ENCODE measurements around the gene CCSER1.

The CCSER1 gene

DNA sequence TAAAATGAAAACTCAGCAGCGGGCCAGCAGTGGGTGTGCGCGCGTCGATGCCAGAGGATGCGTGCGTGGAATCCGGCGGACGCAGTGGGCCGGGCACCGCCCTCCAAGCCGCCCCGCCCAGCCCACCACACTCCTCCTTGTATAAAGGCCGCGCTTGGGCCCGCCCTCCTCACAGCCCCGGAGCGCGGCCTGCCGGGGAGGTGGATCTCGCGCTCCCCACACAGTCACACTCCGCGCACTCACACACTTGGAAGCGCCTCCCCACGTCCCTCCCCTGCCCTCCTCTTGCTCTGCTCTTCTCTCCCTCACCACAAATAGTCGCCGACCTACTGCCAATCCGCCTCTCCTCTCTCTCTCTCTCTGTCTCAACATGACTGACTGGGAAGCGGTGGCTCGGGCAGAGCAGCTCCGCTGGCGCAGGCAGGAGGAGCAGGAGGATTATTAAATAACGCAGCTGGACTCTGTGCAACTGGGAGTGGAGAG, at the start of gene CCSER1:
Gene CCSER1, plus strand, starts transcription at position 172 of the 483 bp plus-strand sequence.
- DNase-seq (ENCODE audit: low read depth) = peak; percentile 54

DNA sequence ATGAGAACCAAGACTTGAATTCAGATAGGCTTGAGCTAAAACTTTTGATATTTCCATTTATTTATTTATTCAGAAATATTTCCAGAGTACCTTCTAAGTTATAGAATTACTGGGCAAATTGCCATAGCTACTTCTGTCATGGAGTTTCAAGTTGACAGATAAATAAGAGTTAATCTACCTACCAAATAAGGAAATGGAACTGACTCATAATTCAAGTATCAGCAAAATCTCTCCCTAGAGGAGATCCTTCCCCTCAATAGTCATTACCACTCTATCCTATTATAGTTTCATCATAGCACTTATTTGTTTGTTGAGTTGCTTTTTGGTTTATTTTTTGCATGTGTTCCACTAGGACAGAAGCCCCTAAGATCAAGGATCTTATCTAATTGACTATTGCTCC, 48.8 kb upstream of the CCSER1 start:
- peak; percentile 43 for DNase-seq (ENCODE audit: low read depth)

DNA sequence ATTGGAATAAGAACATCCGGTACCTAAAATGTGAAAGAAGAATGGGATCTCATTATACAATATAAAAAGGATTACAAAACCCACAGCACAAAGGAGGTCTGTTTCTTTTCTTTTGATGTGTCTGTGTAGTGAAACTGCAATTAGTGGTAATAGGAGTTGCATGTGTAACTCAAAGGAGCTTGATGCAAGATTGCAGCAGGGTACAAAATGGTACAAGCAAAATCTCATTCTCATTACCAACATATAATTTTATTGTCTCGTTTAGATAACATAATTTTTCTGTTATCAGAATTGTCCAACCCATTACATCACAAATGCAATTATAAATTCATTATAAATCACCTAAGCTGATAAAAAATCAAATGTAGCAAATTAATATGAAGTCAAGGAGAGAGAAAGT, 47.1 kb upstream of the CCSER1 start:
- no peak for DNase-seq (ENCODE audit: low read depth)

DNA sequence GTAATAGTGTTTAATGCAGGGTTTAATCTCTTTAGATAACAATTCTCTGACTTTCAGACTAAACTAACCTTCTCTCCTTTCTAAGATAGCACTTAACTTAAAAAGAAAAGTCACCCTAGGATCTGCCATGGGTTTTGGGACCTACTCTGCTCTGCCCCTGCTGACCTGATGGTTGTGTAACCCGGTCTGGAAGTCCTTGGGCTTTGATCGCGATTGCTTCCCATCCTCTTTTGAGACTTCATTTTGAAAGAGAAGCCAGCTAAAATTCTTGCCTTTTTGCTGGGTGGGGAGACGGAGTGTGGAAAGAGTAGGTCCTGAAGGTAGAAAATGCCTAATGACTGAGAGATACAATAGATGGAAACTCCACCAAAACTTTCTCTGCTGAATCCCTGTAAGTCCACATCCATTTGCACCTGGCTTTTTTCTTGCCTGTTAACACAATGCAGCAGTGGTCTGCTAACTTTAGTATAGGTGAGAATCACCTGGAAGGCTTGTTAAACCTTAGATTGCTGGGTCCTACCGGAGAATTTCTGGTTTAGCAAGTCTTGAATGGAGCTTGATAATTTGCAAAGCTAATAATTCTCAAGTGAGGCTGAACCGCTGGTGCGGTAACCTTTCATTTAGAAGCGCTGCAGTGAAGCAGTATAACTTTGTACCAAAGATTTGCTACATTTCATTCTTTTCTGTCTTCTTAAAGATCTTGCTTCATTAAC, 45.6 kb upstream of the CCSER1 start:
- DNase-seq (ENCODE audit: low read depth) = no peak

DNA sequence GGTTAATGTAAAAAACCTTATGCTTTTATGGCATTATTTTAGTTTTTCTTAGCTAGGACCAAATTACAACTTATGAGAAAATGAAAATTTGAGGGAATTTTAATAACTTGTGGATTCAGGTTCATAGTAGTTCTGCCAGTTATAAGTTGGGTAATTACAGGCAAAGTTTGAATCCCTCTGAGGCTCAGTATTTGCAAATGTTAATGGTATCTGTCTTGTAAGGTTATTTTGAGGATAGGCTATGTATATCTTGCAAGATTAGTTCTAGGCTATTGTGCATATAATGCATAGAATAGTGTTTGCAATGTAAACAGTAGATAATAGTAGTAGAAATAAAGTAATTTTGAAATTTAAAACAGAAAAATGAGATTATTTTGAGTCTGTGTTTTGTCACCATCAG, 44.7 kb upstream of the CCSER1 start:
- no peak for DNase-seq (ENCODE audit: low read depth)

DNA sequence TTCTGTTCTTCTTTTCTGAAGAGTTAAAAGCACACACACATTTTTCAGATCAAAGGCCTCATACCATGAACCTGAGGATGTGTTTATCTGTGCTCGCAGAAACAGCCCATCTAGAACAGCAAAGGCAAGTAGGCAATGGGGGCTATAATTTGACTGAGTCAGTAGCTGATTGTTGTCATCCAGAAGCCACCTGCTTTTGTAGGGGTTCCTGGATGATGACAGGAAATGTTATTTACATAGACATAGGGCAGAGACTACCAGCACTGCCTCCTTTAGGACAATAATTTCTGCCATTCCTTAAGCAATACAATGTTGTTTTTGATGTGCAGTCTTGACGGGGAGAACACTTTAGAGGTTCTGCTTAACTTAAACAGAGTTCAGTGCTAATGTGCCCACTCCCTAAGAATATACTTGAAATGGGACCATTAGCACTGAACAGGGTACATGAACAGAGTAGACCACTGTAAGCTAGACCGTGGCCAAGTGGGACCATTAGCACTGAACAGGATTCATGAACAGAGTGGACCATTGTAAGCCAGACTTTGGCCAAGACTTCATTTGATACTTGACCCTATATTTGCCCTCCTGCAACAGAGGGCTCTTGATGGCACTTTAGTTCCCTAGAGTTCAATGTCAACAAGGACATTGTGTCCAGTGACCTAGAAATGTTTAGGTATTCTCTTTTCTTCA, 42.8 kb upstream of the CCSER1 start:
- no peak for DNase-seq (ENCODE audit: low read depth)

DNA sequence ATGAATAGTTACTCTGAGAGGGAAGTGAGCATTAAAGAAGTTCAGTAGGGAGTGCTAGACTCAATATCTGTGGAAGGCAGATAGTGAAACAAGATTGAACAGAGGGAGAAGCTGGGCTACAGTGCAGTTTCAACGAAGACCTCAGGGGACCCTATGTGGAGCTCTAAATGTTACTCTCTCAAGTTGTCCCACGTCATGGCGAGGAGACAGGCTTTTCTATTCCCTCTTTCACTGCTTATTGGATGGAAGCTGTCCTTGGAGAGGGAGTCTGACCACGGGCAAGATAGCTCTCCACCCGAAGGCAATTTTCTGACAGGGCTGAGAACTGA, 42.3 kb upstream of the CCSER1 start:
- no peak for DNase-seq (ENCODE audit: low read depth)

DNA sequence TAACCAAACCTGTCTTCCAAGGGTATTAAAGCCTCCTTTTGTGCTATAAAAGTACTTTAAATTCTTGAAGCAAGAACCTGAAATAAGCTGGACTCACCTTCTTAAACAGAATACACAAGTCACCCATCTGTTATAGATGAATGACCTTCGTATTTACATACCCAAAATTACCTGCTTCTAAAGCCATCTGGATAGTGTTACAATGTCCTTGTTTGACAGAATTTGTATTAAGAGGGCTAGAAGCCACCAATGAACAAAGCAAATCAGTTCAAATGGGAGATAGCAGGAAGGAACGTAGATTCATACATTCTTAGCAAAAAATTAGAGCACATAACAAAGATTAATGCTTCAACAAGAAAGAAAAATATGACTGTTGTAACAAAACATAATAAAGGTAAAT, 33.7 kb upstream of the CCSER1 start:
- no peak for DNase-seq (ENCODE audit: low read depth)

DNA sequence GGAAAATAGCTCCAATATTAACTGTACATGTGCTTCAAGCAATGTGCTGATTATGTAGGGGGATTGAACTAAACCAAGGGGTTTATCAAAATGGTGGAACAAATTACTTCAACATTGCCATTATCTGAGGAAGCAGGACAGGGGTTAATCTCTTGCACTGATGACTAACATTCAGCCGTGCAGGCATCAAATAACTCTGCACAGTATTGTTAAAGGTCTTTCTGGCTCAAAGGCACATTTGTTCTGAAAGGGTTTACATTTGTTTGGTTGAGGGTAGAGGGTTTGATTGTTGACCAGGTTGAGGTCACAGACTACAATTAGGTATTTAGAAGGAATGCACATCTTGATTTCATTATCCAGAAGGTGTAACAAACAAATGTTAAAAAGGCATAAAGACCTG, 32.2 kb upstream of the CCSER1 start:
- DNase-seq (ENCODE audit: low read depth) = peak; percentile 27

DNA sequence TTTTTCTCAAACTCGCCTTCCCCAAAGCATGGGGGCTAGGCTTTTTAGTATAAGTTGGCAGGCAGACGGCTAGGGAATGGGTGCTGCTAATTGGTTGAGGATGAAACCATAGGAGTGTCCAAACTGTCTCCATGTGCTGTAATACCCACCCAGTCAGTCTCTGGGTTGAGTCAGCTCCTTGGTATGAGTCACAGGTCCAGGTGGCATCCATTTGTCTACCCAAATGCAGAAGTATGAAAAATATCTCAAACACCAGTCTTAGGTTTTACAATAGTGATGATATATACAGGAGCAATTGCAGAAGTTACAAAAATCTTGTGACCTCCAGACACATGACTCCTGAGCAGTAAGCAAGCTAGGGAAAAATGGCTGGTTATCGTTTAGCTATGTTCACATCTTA, 27.4 kb upstream of the CCSER1 start:
- peak; percentile 18 for DNase-seq (ENCODE audit: low read depth)

DNA sequence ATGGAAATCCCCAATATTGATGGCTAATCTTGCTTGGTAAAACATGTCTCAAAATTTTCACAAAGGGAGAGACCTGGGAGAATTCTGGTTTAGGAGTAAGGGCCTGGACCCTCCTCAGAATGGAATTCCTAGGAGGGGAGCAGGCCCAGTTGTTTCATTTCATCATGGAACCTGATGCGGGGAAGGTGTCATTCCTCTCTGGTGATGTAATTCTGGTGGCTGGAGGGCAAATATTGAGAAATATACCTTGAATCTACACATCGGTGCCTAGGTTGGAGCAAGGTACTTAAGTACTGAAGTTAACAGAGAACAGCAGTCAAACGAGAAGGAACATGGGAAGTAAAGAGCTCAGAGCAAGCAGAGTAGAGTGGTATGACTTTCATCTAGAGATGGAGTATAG, 23.2 kb upstream of the CCSER1 start:
- DNase-seq (ENCODE audit: low read depth) = no peak

DNA sequence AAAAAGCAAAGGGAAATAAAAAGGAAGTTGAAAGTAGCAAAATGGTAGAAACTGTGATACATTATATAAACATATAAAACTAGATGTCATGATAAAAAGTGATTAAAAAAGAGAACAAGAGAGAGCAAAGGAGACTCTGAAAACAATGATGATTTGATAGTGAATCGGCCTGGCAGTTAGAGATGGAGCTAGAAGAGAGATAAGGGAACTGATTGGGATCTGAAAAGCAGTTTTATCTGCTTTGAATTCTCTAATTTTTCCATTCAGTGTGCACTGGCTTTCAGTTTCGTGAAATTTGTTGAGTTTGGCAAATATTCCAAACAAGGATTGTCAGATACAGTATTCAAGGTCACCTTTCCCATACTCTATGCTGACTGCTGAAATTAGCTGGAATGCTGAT, 21.9 kb upstream of the CCSER1 start:
- no peak for DNase-seq (ENCODE audit: low read depth)

DNA sequence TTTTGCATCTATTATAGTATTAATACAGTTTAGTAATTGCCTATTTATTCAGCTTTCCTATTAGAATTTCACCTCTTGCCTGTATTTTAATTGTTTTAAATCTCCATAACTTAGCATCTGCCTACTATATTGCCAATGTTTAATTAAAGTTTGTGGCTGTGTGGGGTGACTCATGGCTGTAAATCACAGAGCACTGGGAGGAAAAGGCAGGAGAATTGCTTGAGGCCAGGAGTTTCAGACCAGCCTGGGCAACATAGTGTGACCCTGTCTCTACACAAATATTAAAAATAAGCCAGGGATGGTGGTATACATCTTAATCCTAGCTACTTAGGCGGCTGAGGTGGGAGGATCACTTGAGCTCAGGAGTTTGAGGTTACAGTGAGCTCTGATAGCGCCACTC, 14.5 kb upstream of the CCSER1 start:
- no peak for DNase-seq (ENCODE audit: low read depth)

DNA sequence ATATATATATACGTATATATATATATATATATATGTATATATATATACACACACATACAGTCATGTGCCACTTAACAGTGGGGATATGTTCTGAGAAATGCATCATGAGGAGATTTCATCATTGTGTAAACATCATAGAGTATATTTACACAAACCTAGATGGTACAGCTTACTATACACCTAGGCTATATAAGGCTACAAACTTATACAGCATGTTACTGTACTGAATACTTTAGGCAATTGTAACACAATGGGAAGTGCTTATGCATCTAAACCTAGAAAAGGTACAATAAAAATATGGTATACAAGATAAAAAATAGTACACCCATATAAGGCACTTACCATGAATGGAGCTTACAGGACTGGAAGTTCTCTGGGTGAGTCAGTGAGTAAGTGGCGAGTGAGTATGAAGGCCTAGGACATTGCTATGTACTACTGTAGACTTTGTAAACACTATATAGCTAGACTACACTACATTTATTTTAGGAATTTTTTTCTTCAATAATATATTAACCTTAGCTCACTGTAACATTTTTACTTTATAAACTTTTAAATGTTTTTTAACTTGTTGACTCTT, 13.2 kb upstream of the CCSER1 start:
- DNase-seq (ENCODE audit: low read depth) = peak; percentile 29

DNA sequence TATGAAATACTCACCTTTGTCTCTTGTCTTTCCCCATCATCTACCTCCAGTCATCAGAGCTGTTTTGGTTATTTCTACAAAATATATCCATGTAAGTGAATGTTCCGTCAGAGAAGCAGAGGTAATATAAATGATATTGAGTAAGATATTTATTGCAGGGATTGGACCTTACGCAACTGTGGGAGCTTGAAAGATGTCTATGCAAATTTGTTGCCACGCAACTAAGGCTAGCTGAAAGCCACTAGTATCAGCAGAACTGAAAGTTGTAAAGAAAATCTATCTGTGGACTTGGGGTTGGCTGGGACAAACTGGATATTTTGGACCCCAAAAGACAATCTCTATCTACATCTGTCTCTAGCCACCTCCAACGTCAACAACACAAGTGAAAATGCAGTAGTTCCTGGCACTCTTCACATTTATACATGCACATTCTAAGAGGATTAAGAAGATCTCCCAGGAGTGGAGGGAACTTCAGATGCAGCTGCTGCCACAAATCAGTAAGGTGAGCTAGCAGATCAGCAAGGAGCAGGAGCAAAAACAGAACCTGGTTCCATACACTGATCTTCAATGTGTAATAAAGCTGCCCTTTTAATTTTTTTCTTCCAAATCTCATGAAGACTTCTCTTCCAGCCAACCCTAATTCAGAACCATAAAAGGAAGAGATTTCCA, 8.5 kb upstream of the CCSER1 start:
- no peak for DNase-seq (ENCODE audit: low read depth)

DNA sequence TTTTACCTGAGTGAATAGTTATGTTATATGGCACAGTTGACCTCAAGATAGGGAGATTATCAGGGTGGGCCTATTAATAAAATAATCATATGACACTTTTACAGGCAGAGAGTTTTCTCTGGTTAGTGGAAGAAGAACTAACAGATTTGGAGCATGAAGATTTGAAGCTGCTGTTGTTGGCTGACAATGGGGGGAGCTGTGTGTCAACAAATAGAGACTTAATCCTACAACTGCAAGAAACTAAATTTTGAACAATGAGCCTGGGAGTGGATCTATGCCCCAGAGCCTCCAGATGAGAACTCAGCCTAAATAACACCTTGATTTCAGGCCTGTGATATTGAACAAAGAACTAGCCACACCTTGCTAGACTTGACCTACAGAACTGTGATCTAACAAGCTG, 7.2 kb upstream of the CCSER1 start:
- no peak for DNase-seq (ENCODE audit: low read depth)

DNA sequence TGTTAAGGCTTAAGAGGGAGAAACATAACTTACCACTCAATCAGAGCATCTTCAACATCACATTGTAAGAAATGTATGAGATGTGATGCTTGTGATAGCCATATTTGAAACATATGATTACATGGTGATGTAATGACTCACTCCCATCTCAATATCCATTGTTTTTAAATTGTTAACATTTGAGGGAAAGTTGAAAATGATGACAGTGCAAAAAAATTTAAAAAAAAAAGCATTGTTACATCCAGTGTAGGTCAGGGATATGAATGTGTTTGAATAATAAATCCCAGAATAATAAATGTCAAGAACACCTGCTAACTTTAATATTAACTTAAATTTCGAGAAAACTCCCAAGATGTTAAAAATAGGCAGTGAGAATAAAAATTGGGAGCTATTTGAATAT, 6.4 kb upstream of the CCSER1 start:
- DNase-seq (ENCODE audit: low read depth) = no peak

DNA sequence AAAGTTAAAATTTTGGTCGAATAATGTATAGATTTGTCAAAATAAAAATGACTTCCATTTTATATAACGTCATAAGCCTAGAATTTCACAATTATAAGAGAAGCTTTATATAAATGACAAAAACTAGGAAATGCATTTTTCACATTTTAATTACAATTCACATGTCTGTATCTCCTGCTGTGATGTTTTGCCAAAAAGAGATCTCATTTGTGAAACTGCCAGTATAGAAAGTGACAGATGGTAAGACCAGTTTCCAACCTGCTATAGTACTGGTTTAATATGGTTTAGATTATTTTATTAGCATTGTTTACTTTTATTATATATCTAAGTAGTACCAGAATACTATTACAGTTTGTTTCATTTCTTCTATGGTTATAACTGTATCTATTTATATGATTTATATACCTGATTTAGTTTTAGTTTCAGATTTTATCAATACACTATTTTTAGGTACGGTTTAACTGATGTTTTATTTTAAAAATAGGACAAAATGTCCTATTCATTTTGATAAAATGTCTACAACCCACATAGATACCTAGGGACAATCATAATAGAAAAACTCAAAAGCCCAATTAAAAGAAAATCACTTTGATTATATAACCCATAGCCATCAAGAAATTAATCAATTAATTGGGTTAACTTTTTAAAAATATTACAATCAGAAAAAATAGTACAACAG, 5.4 kb upstream of the CCSER1 start:
- no peak for DNase-seq (ENCODE audit: low read depth)

DNA sequence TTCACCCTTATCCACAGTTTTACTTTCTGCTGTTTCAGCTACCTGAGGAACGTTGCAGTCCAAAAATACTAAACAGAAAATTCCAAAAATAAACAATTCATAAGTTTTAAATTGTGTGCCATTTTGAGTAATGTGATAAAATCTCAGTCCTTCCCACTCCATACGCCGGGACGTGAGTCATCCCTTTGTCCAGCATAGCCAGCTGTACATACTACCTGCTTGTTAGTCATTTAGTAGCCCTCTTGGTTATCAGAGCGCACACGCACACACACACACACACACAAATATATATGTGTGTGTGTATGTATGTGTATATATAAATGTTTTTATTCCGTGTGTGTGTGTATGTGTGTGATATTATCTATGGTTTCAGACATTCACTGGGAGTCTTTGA, 4.8 kb upstream of the CCSER1 start:
- peak; percentile 47 for DNase-seq (ENCODE audit: low read depth)

DNA sequence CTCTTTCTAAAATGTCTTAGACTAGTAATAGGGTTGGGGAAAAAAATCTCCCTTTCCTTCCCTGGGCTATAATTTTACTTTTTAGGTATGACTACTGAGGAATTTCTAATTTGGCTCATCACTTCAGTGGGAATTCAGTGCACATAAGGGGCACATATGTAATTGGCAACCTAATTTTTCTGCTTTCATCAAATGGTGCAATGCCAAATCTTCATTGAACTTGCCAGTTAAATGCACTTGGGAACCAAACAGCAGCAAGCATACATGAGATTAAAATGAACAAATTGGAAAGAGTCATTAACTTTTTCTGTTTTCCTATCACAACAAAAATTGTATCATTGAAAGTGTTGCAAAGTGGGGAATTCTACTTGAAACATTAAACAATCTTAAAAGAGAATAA, 2.9 kb upstream of the CCSER1 start:
- DNase-seq (ENCODE audit: low read depth) = no peak

DNA sequence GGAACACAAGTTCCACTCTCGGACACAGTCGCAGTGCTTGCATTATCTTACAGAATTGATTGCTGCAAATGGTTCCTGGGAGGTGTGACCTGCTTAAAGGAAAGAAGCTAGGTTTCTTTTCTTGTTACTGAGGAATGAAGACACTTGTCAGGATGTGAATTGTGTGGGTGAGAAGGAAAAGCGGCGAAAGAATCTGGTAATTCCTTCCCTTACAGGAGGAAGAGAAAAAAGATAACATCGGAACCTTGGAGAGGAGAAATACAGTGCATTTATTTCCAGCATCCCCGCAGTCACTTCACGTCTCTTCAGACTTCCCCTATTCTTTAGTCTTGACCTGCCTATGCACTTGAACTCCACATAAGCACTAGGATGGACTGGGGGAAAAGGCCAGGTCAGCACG, 389 bp upstream of the CCSER1 start:
- DNase-seq (ENCODE audit: low read depth) = no peak

DNA sequence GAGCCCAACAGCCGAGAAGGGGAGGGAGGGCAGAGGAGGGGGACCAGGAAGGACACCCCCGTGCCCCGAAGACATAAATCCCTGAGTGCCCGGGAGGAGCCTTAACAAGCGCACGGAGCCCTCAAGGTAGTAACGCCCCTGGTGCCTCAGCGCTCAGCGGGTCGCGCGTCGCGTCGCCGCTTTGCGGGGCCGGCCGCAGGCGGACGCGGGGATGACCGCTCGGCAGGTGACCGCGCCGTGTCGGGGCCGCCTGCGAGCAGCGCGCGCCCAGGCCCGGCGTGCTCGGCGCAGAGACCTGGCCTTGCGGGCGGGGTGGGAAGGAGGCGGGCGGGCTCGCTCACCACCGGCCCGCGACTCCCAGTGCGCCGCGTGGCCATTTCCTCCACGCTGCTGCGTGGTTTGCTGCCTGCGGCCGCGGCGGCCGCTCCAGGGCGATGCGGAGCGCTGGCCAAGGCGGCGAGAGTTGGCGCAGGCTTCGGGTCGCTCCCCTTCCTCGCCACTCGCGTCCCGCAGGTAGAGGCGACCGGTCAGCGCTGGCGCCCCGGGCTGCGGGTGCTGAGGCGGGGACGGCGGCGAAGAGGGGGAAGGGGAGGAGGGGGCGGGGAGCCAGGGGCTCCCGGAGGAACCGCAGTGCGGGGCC, 632 bp downstream of the CCSER1 start:
- DNase-seq (ENCODE audit: low read depth) = no peak
